Measurements from ENCODE around the gene REXO4.

Gene REXO4

DNA sequence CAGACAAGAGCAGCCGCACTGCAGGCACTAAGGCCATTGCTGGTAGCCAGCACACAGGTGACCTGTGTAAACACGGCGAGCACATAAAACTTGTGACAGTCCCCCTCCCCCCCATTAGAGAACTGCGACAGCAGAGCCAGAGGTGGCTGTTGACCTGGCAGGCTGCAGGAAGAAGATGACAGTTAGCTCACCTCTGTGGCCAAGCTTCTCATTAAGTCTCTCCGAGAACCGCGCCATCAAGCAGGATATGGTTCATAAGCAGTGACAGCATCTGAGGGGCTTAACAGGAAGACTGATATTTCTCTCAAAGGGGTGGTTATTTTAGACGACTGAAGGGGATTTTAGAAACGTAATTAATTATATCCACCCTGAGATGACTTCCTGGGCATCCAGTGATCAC, 47.1 kb downstream of the REXO4 start:
- no peak for FAIRE-seq
- DNase-seq (ENCODE audit: insufficient read length, low spot score), result no peak

DNA sequence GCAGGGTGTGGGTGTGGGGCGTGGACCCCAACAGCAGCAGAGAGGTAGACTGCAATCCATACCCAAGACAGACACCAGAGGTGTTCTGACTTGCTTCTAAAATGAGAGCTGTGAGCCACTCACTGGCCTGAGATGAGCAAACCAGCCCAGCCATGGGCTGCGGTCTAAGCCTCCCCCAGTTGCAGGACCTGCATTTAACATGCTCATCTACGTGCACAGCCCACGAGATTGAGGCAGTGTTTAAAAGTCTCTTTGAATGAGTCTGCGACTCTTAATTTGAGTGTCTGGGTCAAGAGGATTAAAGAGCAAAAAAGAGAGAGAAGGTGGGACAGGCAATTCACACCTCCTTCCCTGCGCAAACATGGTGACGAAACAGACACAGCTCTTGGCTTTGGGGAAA, 47.9 kb downstream of the REXO4 start:
- FAIRE-seq, result no peak
- DNase-seq (ENCODE audit: insufficient read length, low spot score), result no peak

DNA sequence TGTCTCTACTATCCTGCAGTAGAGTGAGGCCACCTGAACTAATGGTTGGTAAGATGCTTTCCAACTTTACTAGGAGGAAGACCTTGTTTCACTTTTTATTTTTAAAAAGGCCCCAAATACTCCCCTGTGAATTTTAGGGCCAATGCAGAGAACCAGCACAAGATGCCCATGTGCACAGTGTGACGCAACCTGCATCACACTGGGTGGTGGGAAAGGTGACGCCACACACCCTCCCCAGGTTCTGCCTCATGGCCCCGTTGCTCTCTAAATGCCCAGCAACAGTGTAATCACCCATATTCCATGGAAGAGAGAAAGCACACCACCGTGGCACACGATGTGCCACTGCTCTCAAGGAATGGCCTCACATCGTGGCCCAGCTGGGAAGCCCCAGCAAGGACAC, 48.4 kb downstream of the REXO4 start:
- FAIRE-seq (no peak), DNase-seq (ENCODE audit: insufficient read length, low spot score) (no peak)

DNA sequence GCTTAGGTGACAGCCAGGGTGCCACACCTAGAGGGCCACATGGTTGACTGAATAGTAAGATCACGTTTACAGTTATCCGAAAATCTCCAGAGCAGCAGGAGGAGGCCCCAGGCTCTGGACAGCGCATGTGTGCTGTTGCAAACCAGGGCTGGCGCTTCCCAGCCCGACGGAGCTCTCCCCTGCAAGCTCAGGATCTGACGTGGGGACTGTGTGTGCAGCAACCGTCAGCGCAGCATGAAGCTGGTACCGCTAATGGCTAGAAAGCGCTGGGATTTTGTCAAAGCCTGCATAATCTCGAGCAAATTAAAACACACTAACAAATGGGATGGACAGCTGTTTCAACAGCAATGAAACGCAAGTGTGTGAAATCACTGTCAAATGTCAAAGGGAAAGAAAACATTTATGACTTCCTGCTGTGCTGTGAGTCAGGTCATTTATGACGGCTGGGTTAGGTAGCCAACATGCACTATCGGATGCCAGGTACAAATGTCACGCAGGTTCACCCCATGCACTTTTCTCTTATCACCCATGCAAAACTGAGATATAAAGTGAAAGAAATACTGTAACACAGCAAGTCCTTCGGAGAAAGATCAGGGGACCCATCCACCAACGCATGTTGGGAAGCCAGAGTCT, 49.4 kb downstream of the REXO4 start:
- FAIRE-seq, result no peak
- DNase-seq (ENCODE audit: insufficient read length, low spot score), result no peak

DNA sequence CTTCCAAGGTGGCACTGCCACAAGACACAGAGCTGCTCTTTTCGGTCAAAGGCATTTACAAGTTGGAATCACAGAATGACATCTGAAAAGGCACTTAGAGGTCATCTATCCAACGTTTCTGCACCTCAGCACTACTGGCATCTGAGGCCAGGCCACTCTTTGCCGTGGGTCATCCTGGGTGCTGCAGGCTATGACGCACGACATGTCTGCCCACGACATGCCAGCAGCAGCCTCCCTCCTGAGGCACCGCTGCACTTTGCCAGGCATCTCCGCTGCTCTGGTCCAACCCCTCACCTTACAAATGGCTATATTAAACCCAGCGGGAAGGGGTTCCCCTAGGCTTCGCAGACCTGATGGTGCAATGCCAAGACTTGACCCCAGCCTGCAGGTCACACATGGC, 50.0 kb downstream of the REXO4 start:
- DNase-seq (ENCODE audit: insufficient read length, low spot score) (no peak), FAIRE-seq (no peak)

DNA sequence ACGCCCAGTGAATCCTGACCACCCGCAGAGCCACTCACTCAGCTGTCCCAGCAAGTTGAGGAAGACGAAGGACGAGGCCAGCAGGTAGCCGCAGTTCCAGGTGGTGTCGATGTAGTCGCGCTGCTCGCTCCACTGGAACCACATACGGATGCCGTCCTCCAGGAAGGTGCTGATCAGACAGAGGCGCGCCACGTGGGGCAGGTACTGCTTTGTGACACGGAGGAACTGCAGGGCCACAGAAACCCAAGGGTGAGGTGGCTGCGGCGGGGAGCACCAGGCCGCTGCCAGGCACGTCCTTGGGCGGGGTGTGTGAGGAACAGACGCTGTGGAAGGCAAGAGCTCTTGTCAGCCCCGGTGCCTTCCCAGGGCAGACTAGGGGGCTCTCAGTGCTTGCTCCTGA, 50.6 kb downstream of the REXO4 start:
- DNase-seq (ENCODE audit: insufficient read length, low spot score), result no peak
- FAIRE-seq, result no peak

DNA sequence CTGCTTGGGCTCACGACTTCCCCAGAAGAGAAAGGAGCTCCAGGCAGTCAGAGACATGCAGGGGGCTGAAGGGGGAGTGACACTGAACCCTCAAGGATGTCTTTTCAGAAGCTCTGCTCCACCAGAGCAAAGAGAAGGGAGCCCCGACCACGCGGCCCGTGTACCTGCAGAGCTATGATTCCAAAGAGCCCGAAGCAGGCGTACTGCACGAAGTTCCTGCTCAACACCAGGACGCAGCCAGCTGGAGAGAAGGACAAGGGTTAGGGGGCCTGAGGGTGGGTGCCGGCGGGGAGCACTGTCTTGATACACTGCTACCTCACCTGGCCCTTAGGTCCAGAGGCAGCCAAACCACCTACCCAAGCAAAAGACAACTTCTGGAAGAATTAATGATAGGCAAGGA, 51.4 kb downstream of the REXO4 start:
- DNase-seq (ENCODE audit: insufficient read length, low spot score) (no peak), FAIRE-seq (no peak)

DNA sequence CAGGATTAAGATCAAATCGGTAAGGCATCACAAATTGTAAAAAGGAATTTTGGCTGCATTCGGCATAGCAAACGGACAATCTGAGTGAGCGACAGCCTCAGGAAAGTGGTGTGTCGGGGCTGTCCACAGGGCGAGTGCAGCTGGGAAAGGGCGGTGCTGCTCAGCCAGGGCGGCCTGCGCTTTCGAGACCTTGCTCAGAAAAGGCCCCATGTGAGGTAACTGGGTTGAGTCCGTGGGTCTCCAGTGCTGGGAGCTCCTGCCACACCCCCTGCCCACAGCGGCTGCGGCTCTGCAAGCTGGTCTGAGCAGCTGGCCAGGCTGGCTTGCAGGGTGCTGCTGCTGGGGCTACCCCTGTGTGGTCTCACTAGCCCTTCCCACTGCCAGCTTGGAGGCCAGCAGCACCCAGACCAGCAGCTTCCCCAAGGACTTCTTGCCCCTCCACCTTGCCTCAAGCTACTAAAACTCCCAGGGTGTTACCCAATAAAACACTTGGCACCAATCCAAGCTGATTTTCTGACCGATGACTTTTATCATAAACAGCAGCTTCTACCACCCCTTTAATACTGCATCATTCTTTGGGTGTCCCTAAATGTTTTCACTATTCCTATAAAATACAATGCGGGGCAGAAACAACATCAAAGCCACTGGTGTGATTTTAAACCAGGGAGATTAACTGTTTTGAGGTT, 55.3 kb downstream of the REXO4 start:
- no peak for FAIRE-seq

DNA sequence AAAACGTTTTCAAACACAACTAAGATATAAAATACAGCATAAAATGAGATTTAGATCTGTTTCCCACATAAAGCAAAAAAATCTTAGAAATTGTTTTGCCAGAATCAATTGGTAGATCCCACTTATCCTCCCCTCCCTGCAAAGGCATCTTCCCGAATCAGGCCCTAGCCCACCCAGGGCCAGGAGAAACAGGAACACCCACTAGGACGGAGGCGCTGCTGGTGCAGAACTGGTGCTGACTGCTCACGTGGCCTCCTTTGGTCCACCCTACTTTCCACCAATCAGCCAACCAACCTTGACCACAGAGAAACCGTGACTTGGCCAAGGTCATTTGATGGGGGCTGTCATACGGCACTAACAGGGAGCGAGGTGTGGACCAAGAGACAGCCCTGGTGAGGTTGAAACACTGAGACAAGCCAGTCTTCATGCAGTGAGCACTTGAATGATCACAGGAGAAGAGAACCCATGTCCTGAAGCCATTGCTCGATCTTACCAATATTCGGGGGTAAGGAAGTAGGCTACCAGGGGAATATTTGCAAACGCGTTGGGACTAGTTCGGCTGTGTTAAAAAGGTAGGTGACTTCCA, 56.2 kb downstream of the REXO4 start:
- DNase-seq (ENCODE audit: insufficient read length, low spot score) (no peak), FAIRE-seq (no peak)

More for the DNA sequence above, 55.3 kb downstream of the REXO4 start:
- DNase-seq (ENCODE audit: insufficient read length, low spot score), result no peak

DNA sequence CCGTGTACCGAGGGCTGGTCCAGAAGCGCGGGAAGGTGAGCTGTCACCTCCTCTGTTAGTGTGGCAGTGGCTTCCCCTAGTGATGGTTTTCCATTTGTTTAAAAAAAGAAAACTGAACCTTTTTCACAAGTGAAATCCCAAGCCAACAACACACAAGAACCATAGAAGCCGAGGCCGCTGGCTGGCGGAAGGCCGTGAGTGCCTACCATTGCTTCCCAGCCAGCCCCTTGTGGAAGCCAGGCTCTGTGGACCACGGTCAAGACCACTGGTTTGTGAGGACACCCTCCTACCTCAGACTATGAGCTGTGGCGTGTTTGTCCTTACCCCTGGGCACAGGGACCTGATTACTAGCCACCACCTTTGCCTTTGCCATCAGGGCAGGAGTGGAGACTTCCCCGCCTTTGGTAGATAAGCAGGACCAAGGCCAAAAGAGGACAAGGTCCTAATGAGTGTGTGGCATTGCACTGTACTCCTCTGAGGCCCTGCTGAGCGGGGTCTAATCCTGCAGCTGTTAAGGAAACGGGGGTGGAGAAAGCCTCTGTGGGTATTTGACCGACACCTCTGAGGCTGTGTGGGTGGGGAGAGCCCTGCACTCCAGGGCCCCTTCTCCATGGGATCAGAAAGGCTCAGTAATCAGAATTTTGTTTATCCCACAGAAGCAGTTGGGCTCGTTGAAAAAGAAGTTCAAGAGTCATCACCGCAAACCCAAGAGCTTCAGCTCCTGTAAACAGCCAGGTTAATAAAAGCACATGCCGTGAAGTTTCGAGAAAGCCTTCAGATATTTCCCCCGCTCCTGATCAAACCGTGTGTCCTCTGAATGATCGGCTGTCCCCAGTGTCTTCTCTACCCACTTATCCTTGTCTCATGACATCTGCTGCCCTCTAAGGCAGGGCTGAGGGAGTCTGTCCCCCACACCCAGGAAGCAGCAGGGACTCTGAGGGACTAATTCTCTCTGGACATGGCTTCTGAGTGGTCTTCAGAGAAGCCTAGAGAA, 57.1 kb downstream of the REXO4 start:
- no peak for DNase-seq (ENCODE audit: insufficient read length, low spot score)
- no peak for FAIRE-seq

DNA sequence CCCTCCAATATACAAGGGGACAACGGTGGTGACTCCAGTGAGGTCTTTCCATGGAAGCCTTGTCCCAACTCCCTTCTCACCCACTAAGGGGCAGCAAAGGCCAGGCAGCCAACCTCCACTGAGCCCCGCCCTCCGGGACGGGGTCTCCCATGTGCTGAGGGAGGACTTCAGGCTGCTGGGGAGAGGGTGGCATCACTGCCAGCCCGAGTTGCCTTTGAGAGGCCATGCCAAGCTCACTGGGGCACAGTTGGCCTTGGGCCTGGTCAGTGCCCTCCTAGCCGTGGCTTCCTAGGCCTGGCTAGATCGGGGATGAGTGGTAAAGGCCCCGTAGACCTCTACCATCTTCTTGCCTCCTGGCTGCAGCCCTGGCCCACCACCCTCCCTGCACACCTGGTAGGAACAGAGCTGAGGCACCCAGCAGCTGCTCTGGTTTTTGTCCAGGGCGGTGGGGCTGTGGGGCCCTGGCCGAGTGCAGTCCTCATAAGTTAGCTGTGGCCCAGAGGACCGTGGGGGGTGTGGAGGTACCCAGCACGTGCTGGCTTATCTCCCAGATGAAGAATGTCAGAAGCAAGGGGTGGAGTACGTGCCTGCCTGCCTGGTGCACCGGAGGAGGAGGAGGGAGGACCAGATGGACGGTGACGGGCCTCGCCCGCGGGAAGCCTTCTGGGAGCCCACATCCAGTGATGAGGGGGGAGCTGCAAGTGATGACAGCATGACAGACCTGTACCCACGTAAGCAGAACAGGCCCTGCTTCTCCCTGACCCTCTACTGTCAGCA, 58.2 kb downstream of the REXO4 start:
- FAIRE-seq, result no peak
- DNase-seq (ENCODE audit: insufficient read length, low spot score), result no peak

DNA sequence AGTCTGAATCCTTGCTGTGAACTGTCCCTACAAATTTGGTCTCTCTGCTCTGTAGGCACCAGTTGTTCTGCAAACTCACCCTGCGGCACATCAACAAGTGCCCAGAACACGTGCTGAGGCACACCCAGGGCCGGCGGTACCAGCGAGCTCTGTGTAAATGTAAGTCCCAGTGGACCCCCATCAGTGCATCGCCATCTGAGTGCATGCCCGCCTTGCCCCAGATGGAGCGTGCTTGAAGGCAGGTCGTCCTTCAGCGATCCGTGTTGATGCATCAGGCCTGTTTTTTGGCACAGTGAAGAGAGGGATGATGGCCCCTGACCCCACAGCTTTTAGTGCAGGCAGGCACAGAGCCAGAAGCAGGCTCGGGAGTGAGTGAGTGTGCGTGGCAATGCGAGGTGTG, 60.2 kb downstream of the REXO4 start:
- FAIRE-seq (no peak), DNase-seq (ENCODE audit: insufficient read length, low spot score) (no peak)

DNA sequence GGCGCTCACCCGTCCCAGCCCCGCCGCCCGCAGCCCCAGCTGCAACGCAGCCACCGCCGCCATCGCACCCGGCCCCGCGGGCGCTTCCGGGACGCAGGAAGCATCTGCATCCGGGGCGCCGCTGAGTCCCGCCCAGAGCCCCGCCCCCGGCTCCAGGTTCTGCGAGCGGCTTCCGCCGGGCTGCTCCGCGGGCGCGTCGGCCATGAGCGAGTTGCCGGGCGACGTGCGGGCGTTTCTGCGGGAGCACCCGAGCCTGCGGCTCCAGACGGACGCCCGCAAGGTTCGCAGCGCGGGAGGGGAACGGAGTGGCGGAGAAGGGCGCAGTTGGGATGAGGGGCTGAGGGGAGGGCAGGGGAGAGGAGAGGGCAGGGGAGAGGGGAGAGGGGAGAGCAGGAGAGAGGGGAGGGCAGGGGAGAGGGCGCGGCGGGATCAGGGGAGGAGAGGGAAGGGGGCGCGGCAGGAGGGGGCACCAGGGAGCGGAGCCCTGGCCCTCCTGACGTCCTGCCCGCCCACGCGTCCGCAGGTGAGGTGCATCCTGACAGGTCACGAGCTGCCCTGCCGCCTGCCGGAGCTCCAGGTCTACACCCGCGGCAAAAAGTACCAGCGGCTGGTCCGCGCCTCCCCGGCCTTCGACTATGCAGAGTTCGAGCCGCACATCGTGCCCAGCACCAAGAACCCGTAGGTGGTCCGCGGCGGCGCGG, 61.3 kb downstream of the REXO4 start, which contains the start of the genes SURF1 and SURF2:
Gene SURF1 (minus strand): TSS at position 97 of the 701 bp plus-strand sequence. CDS start 34 bp downstream, at position 63.
Gene SURF2 (plus strand): TSS at position 160 of the 701 bp plus-strand sequence. CDS start 43 bp downstream, at position 203.
- DNase-seq (ENCODE audit: insufficient read length, low spot score) (peak; percentile 88), FAIRE-seq (peak; percentile 28)

Measured in GM19239 (cell line).